Stimulated activated CD8-positive, alpha-beta memory T cell treated with anti-CD3 and anti-CD28 coated beads, Interleukin-12 subunit alpha, Interleukin-12 subunit beta, amount 100 ng/mL, for 24 hours (primary cell): ENCODE measurements around the gene CRYBA2.

Source experiments
- DNase-seq: peaks from one replicate; pipeline ENCODE4 v3.0.0-alpha.2; 2020; ENCODE audit errors: extremely low read depth

The CRYBA2 gene

GRCh38 chr2:218982586-218983262, 10.5 kb downstream of the CRYBA2 start:
- DNase-seq = no peak

GRCh38 chr2:218981881-218982585, 11.2 kb downstream of the CRYBA2 start:
- no peak for DNase-seq

- DNase-seq = no peak
Measured at GRCh38 chr2:218981390-218981880, 11.8 kb downstream of the CRYBA2 start.

- no peak for DNase-seq
Measured at GRCh38 chr2:218980735-218981389, 12.4 kb downstream of the CRYBA2 start.

- DNase-seq = peak; percentile 67
Measured at GRCh38 chr2:218979846-218980734, 13.1 kb downstream of the CRYBA2 start.

GRCh38 chr2:218975060-218975777, 18.0 kb downstream of the CRYBA2 start:
- no peak for DNase-seq

- no peak for DNase-seq
Measured at GRCh38 chr2:218970894-218971293, 22.3 kb downstream of the CRYBA2 start.

- DNase-seq = no peak
Measured at GRCh38 chr2:218964041-218964771, 29.0 kb downstream of the CRYBA2 start.

GRCh38 chr2:218963601-218964000, 29.6 kb downstream of the CRYBA2 start:
- DNase-seq = no peak

- no peak for DNase-seq
Measured at GRCh38 chr2:218962859-218963492, 30.2 kb downstream of the CRYBA2 start.

GRCh38 chr2:218961651-218962570, 31.3 kb downstream of the CRYBA2 start:
- no peak for DNase-seq

GRCh38 chr2:218961229-218961628, 32.0 kb downstream of the CRYBA2 start:
- DNase-seq = no peak

GRCh38 chr2:218960309-218961165, 32.7 kb downstream of the CRYBA2 start:
- DNase-seq = no peak

- DNase-seq = no peak
Measured at GRCh38 chr2:218959761-218960308, 33.4 kb downstream of the CRYBA2 start.

- peak; percentile 59 for DNase-seq
Measured at GRCh38 chr2:218959141-218959731, 34.0 kb downstream of the CRYBA2 start, which contains the start of gene CDK5R2. Gene CDK5R2 (plus strand): TSS chr2:218959666. CDS start chr2:218959821, 155 bp downstream.

- no peak for DNase-seq
Measured at GRCh38 chr2:218958276-218958675, 34.9 kb downstream of the CRYBA2 start.

GRCh38 chr2:218957671-218958070, 35.6 kb downstream of the CRYBA2 start:
- no peak for DNase-seq
